Osteoblast (primary cell): Measurements from ENCODE around the gene ODAD4. TPM values are rescaled to one million over a fixed set of nuclear protein-coding genes. Genes with fewer than 3 reads are reported as not detected.
A peak's percentile ranks its signal among the peaks of the same experiment; 100 is the strongest.

Experiments used
- DNase-seq: peaks from one replicate; pipeline ENCODE4 v3.0.0; 2011; ENCODE audit warnings: low spot score, mixed read lengths; ENCODE audit not compliant: insufficient read length; ENCODE audit errors: missing footprints
- H2AFZ ChIP-seq: 2 replicates; pipeline ENCODE4 v1.6.0; 2011; ENCODE audit warnings: mild to moderate bottlenecking, low read length
- H3K27ac ChIP-seq: 2 replicates; pipeline ENCODE4 v1.5.1; 2011; ENCODE audit warnings: mild to moderate bottlenecking, low read depth, low read length, moderate library complexity
- H3K27me3 ChIP-seq: 2 replicates; pipeline ENCODE4 v1.6.0; 2012; ENCODE audit warnings: mild to moderate bottlenecking, control low read depth, inconsistent platforms, low read length, moderate library complexity; ENCODE audit not compliant: insufficient read depth
- H3K36me3 ChIP-seq: 2 replicates; pipeline ENCODE4 v1.5.1; 2011; ENCODE audit warnings: mild to moderate bottlenecking, low read length, control low read depth, moderate library complexity; ENCODE audit not compliant: insufficient read depth
- H3K4me1 ChIP-seq: 2 replicates; pipeline ENCODE4 v1.5.1; 2011; ENCODE audit warnings: mild to moderate bottlenecking, low read length, control low read depth, moderate library complexity; ENCODE audit not compliant: insufficient read depth
- H3K4me2 ChIP-seq: 2 replicates; pipeline ENCODE4 v1.6.0; 2011; ENCODE audit warnings: mild to moderate bottlenecking, low read length; ENCODE audit not compliant: insufficient read depth
- H3K4me3 ChIP-seq: fragments of 200-600 bp; sonication (generic); 3 replicates; pipeline ENCODE4 v1.5.1; 2012; ENCODE audit warnings: mild to moderate bottlenecking, low read length, inconsistent platforms; ENCODE audit not compliant: insufficient read depth
- H3K79me2 ChIP-seq: 2 replicates; pipeline ENCODE4 v1.6.0; 2012; ENCODE audit warnings: mild to moderate bottlenecking, low read length, control low read depth, inconsistent platforms; ENCODE audit not compliant: insufficient read depth
- H3K9me3 ChIP-seq: 2 replicates; pipeline ENCODE4 v1.5.1; 2011; ENCODE audit warnings: low read depth, low read length, control low read depth
- H4K20me1 ChIP-seq: 2 replicates; pipeline ENCODE4 v1.6.0; 2012; ENCODE audit warnings: mild to moderate bottlenecking, low read length, control low read depth; ENCODE audit not compliant: insufficient read depth
- total RNA-seq: library from RNA; depleted of rRNA; stranded (reverse); fragments of >200 nt; gene quantifications from 2 replicates; pipeline ENCODE4 v1.2.3, GENCODE V29; 2012
- TF ChIP-seq, protein P1 (sequence below): IDR thresholded peaks from 2 replicates; pipeline ENCODE4 v1.5.1; 2011; ENCODE audit warnings: mild to moderate bottlenecking, low read depth, low read length, moderate library complexity; ENCODE audit errors: extremely low read depth

Gene ODAD4
- total RNA-seq, 1 donor, result 1.1 TPM

DNA sequence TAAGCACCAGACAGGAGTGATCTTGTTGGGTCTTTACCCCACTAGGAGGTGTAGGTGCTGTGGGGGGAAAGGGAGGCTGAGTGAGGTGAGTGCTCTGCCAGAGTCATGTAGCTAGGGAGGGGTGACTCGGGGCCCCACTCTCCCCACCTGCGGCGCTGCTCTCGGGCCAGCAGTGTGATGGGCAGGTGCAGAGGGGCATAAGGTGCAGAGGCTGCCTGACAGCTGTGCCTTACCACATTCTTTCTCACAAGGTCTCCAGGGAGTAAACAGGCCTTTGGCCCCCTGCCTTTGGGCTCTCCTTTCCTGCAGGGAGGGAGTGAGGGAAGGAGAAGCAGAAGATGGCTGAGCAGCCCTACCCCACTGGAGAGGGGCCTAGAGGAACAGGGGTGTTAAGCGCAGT is 31.7 kb downstream of the ODAD4 start:
- no peak overlapping the region for H3K27ac ChIP-seq
- H3K9me3 ChIP-seq, result no peaks in the 10 kb centered on the region
- no peaks in the 10 kb centered on the region for H3K36me3 ChIP-seq
- H3K4me1 ChIP-seq, result peaks cover 21% of the 10 kb centered on the region
- no peak overlapping the region for H3K4me2 ChIP-seq
- H4K20me1 ChIP-seq, result no peaks in the 10 kb centered on the region
- H3K79me2 ChIP-seq, result peaks cover 4% of the 10 kb centered on the region
- H2AFZ ChIP-seq, result no peak overlapping the region
- TF ChIP-seq, protein P1, sequence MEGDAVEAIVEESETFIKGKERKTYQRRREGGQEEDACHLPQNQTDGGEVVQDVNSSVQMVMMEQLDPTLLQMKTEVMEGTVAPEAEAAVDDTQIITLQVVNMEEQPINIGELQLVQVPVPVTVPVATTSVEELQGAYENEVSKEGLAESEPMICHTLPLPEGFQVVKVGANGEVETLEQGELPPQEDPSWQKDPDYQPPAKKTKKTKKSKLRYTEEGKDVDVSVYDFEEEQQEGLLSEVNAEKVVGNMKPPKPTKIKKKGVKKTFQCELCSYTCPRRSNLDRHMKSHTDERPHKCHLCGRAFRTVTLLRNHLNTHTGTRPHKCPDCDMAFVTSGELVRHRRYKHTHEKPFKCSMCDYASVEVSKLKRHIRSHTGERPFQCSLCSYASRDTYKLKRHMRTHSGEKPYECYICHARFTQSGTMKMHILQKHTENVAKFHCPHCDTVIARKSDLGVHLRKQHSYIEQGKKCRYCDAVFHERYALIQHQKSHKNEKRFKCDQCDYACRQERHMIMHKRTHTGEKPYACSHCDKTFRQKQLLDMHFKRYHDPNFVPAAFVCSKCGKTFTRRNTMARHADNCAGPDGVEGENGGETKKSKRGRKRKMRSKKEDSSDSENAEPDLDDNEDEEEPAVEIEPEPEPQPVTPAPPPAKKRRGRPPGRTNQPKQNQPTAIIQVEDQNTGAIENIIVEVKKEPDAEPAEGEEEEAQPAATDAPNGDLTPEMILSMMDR, result no peak
- no peaks in the 10 kb centered on the region for H3K27me3 ChIP-seq
- DNase-seq, result no peak
- H3K4me3 ChIP-seq, result no peak overlapping the region

DNA sequence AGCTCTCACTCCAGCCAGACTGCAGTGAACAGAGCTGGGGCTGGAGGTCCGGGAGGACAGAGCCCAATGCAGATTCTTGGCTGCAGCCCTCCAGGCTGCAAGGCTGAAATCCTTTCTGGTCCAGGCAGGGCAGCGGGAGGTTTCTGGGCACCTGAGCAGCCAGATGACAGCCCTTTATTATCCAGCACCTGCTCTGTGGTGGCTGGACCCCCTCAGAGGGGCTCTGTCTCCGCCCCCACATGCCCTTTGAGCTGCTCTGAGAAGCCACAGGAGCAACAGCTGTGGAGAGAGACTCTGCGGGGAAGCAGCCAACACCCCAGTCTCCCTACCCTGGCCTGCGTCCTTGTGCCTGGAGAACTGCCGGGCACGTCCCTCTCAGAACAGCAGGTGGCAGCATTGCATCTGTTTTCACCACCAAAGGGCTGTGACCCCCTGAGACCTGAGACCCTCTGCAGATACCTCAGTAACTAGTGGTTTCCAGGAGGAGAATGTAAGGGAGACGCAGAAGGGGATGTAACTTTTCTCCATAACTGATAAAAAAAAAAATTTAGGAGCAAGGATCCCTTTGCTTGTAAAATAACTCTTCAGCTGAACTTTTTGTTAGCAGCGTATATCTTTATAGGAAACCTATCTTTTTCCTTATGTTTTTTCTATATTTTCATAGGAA is 32.5 kb downstream of the ODAD4 start:
- peak; percentile 96 for DNase-seq
- Histone ChIP-seq H3K9me3 (no peaks in the 10 kb centered on the region), H4K20me1 (peaks cover 7% of the 10 kb centered on the region), H3K36me3 (peaks cover 1% of the 10 kb centered on the region), H3K27ac (no peak overlapping the region), H3K4me2 (no peak overlapping the region), H2AFZ (no peak overlapping the region), H3K27me3 (no peaks in the 10 kb centered on the region), H3K79me2 (peaks cover 12% of the 10 kb centered on the region), H3K4me3 (no peak overlapping the region), H3K4me1 (peaks cover 26% of the 10 kb centered on the region)
- TF ChIP-seq, protein P1, result peak; percentile 90

DNA sequence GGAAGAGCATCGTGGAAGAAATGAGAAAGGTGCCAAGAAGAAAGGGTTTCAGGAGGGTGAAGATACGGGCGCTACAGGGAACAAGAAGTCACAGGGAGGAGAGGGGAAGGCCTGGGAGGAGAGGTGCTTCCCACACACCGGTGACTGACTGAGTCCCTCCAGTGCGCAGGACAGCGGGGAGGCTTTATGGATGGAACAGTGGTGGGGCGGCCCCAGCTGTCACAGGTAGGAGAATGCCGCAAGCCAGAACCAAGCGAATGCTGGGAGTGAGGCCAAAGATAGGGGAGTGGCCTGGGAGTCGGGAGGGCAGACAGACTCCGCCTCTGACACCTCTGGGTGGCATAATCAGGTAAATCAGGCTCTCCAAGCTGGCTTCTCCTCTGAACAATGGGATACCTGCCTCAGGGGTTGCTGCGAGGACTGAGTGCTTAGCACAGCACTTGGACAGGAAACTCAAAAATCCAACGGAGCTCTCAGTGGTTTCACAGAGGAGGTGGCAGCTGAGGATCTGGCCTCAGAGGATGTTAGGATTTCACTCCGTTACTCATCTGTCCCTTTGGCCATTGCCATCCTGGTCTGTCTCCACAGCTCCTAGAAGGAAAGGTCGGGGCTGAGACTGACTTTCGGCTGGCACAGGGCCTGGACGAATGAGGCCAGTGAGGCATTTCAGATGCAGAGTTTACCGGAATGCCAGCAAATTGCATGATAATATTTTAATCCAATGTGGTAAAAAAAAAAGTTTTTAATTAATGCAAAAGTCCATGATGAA is 35.5 kb downstream of the ODAD4 start:
- H3K9me3 ChIP-seq, result no peaks in the 10 kb centered on the region
- peak; percentile 87 for DNase-seq
- H3K4me3 ChIP-seq, result peak overlapping the region; percentile 88
- peaks cover 32% of the 10 kb centered on the region for H3K4me1 ChIP-seq
- no peaks in the 10 kb centered on the region for H3K27me3 ChIP-seq
- H3K4me2 ChIP-seq, result peak overlapping the region; percentile 91
- H4K20me1 ChIP-seq, result peaks cover 18% of the 10 kb centered on the region
- peaks cover 41% of the 10 kb centered on the region for H3K79me2 ChIP-seq
- peak overlapping the region; percentile 44 for H3K27ac ChIP-seq
- TF ChIP-seq, protein P1, result no peak
- peak overlapping the region; percentile 69 for H2AFZ ChIP-seq
- peaks cover 26% of the 10 kb centered on the region for H3K36me3 ChIP-seq
